H1 (cell line): Measurements from ENCODE around the gene MORC3. TPM values are rescaled to one million over a fixed set of nuclear protein-coding genes. Genes with fewer than 3 reads are reported as not detected.
A peak's percentile ranks its signal among the peaks of the same experiment; 100 is the strongest.
"Not testable (repeated sequence)": the region's sequence is repeated elsewhere in the genome, so short reads cannot be mapped to it uniquely, and the experiment has no call there.

Experiments used
- CTCF ChIA-PET: fragments of 300-600 bp; sonication (Branson Sonifier 250); formaldehyde crosslinking; loops from one replicate; lab custom pipeline; 2021; ENCODE audit not compliant: partially characterized antibody; lab: Charles Lee
- POLR2A ChIA-PET: fragments of 300-600 bp; sonication (Branson Sonifier 250); formaldehyde crosslinking; loops from one replicate; lab custom pipeline; 2021; ENCODE audit warnings: inconsistent platforms; ENCODE audit not compliant: partially characterized antibody; lab: Charles Lee
- DNase-seq, 2 experiments: peaks; one replicate each; pipeline versions ENCODE4 v3.0.0 to v3.0.0-alpha.2; 2010 to 2022; ENCODE audit warnings: low spot score in 2 of 2, low read depth in 1 of 2, mixed read lengths in 1 of 2
- FAIRE-seq: peaks from 2 replicates; lab custom pipeline; 2011; peaks lifted over from hg19 to GRCh38; lab: Jason Lieb, UNC
- H2AFZ ChIP-seq: 2 replicates; pipeline ENCODE4 v1.8.1; 2012; ENCODE audit warnings: low read length, inconsistent platforms
- H2AK5ac ChIP-seq: 2 replicates; pipeline ENCODE4 v1.6.1; 2013; ENCODE audit warnings: low read depth, low read length
- H2BK120ac ChIP-seq: replicated peaks from 2 replicates; pipeline ENCODE3; 2013; ENCODE audit warnings: low read depth, low read length, inconsistent platforms
- H2BK12ac ChIP-seq: 2 replicates; pipeline ENCODE4 v1.6.1; 2013; ENCODE audit warnings: low read depth, low read length
- H2BK15ac ChIP-seq: 2 replicates; pipeline ENCODE4 v1.6.1; 2013; ENCODE audit warnings: low read length
- H2BK20ac ChIP-seq: 2 replicates; pipeline ENCODE4 v1.6.1; 2013; ENCODE audit warnings: low read length
- H2BK5ac ChIP-seq: 2 replicates; pipeline ENCODE4 v1.6.1; 2013; ENCODE audit warnings: low read depth, low read length
- H3K14ac ChIP-seq: 2 replicates; pipeline ENCODE4 v1.6.1; 2013; ENCODE audit warnings: inconsistent platforms; ENCODE audit not compliant: insufficient read length
- H3K18ac ChIP-seq: 2 replicates; pipeline ENCODE4 v1.6.1; 2013; ENCODE audit warnings: low read length; ENCODE audit errors: extremely low read depth
- H3K23ac ChIP-seq: 2 replicates; pipeline ENCODE4 v1.6.1; 2013; ENCODE audit warnings: inconsistent platforms; ENCODE audit not compliant: insufficient read length
- H3K23me2 ChIP-seq: 2 replicates; pipeline ENCODE4 v1.6.1; 2013; ENCODE audit warnings: low read depth, low read length
- H3K27ac ChIP-seq: 2 replicates; pipeline ENCODE4 v1.6.1; 2011; ENCODE audit warnings: low read depth, low read length, inconsistent platforms
- H3K27me3 ChIP-seq, 4 experiments: replicated peaks in 1 of 4; 1 replicate in 1 of 4; 2 replicates in 3 of 4; pipeline versions ENCODE4 v1.6.1 to v1.8.1; 2011 to 2013; ENCODE audit warnings: low read length in 3 of 4, mild to moderate bottlenecking in 3 of 4, inconsistent platforms in 2 of 4, mixed read lengths in 2 of 4, moderate library complexity in 1 of 4; ENCODE audit not compliant: control insufficient read depth in 3 of 4, insufficient read depth in 3 of 4; ENCODE audit errors: extremely low read depth in 1 of 4
- H3K36me3 ChIP-seq, 4 experiments: 2 replicates each; pipeline versions ENCODE4 v1.6.1 to v1.8.1; 2011 to 2013; ENCODE audit warnings: mild to moderate bottlenecking in 4 of 4, low read length in 3 of 4, moderate library complexity in 2 of 4, control low read depth in 1 of 4, inconsistent platforms in 1 of 4; ENCODE audit not compliant: insufficient read depth in 4 of 4, control insufficient read depth in 2 of 4
- H3K4ac ChIP-seq: replicated peaks from 2 replicates; pipeline ENCODE3; 2013; ENCODE audit warnings: low read length, low read depth, mixed read lengths, inconsistent platforms; ENCODE audit not compliant: insufficient read length
- H3K4me1 ChIP-seq, 4 experiments: replicated peaks in 1 of 4; 1 replicate in 1 of 4; 2 replicates in 3 of 4; pipeline versions ENCODE4 v1.6.1 to v1.8.1; 2011 to 2013; ENCODE audit warnings: low read length in 3 of 4, inconsistent platforms in 2 of 4, mixed read lengths in 1 of 4; ENCODE audit not compliant: insufficient read depth in 4 of 4, control insufficient read depth in 3 of 4
- H3K4me2 ChIP-seq, 2 experiments: 2 replicates each; pipeline versions ENCODE4 v1.6.1 to v1.8.1; 2011 to 2013; ENCODE audit warnings: low read depth in 2 of 2, low read length in 2 of 2, control low read depth in 1 of 2, inconsistent platforms in 1 of 2, mild to moderate bottlenecking in 1 of 2; ENCODE audit not compliant: insufficient read depth in 1 of 2
- H3K4me3 ChIP-seq, 4 experiments: fragments of 200-600, 300-600 bp in 1 of 4; sonication (generic), shearing (Covaris generic), sonication (Bioruptor Twin) in 1 of 4; 2 replicates each; pipeline versions ENCODE4 v1.5.1 to v1.8.1; 2011 to 2016; ENCODE audit warnings: low read length in 4 of 4, low read depth in 3 of 4, control low read depth in 2 of 4, inconsistent platforms in 2 of 4, mild to moderate bottlenecking in 2 of 4, mixed read lengths in 1 of 4, moderate library complexity in 1 of 4; ENCODE audit not compliant: insufficient read depth in 2 of 4; ENCODE audit errors: extremely low read depth in 1 of 4
- H3K56ac ChIP-seq: replicated peaks from 2 replicates; pipeline ENCODE3; 2013; ENCODE audit warnings: low read depth, mild to moderate bottlenecking, mixed read lengths, low read length, inconsistent platforms; ENCODE audit not compliant: insufficient read length
- H3K79me1 ChIP-seq: 2 replicates; pipeline ENCODE4 v1.6.1; 2013; ENCODE audit warnings: low read depth, low read length, control low read depth
- H3K79me2 ChIP-seq, 2 experiments: 2 replicates each; pipeline versions ENCODE4 v1.6.1 to v1.8.1; 2012 to 2013; ENCODE audit warnings: low read length in 2 of 2, mild to moderate bottlenecking in 2 of 2, inconsistent platforms in 1 of 2; ENCODE audit not compliant: insufficient read depth in 2 of 2, control insufficient read depth in 1 of 2
- H3K9ac ChIP-seq, 4 experiments: replicated peaks in 1 of 4; 1 replicate in 1 of 4; 2 replicates in 3 of 4; pipeline versions ENCODE4 v1.6.1 to v1.8.1; 2011 to 2013; ENCODE audit warnings: low read depth in 3 of 4, low read length in 3 of 4, control low read depth in 2 of 4, mild to moderate bottlenecking in 2 of 4, moderate library complexity in 2 of 4, inconsistent platforms in 1 of 4; ENCODE audit errors: extremely low read depth in 1 of 4
- H3K9me3 ChIP-seq, 2 experiments: 2 replicates each; pipeline versions ENCODE4 v1.6.1 to v1.8.1; 2012 to 2013; ENCODE audit warnings: mild to moderate bottlenecking in 2 of 2, moderate library complexity in 2 of 2, control low read depth in 1 of 2, inconsistent platforms in 1 of 2, low read depth in 1 of 2, low read length in 1 of 2, mixed read lengths in 1 of 2; ENCODE audit not compliant: insufficient read depth in 2 of 2
- H4K20me1 ChIP-seq, 2 experiments: replicated peaks in 1 of 2; 2 replicates each; pipeline versions ENCODE3 to v1.8.1; 2011 to 2013; ENCODE audit warnings: inconsistent platforms in 2 of 2, low read length in 2 of 2, mild to moderate bottlenecking in 1 of 2; ENCODE audit not compliant: insufficient read depth in 2 of 2, control insufficient read depth in 1 of 2
- H4K5ac ChIP-seq: 2 replicates; pipeline ENCODE4 v1.6.1; 2013; ENCODE audit warnings: low read length, low read depth, mixed read lengths, inconsistent platforms; ENCODE audit not compliant: insufficient read length
- H4K8ac ChIP-seq: 2 replicates; pipeline ENCODE4 v1.8.0; 2013; ENCODE audit warnings: mild to moderate bottlenecking, moderate library complexity, low read length, inconsistent platforms; ENCODE audit not compliant: insufficient read depth; ENCODE audit errors: extremely low read depth
- H4K91ac ChIP-seq: replicated peaks from 2 replicates; pipeline ENCODE3; 2013; ENCODE audit warnings: low read length, mixed read lengths, inconsistent platforms; ENCODE audit not compliant: insufficient read length
- TCF12 ChIP-seq: IDR thresholded peaks from 2 replicates; pipeline ENCODE4 v1.6.1; 2011; ENCODE audit warnings: low read depth, mild to moderate bottlenecking, low read length
- WGBS, 2 experiments: shearing (Covaris generic) in 1 of 2; methylation state at CpG; one replicate each; pipeline versions ENCODE4 v1.1.6 to v1.1.7; 2013 to 2015; ENCODE audit warnings: low lambda C conversion rate in 2 of 2, mixed read lengths in 2 of 2, inconsistent platforms in 1 of 2, low coverage in 1 of 2, missing lambda C conversion rate in 1 of 2; ENCODE audit not compliant: insufficient replicate concordance in 2 of 2, insufficient coverage in 1 of 2, insufficient read length in 1 of 2; ENCODE audit errors: extremely low coverage in 1 of 2, missing lambda C conversion rate in 1 of 2; 5-methylcytosine and 5-hydroxymethylcytosine counted together
- polyA plus RNA-seq, 7 experiments: library from polyadenylated mRNA; depleted of rRNA in 3 of 7; stranded (reverse) in 5 of 7; unstranded in 2 of 7; fragments of >200 nt in 5 of 7; fragments of 200-250 nt in 2 of 7; gene quantifications; 1 replicate in 5 of 7; 2 replicates in 1 of 7; 4 replicates in 1 of 7; pipeline versions ENCODE4 v1.2.1 to v1.2.3, GENCODE V29; 2011 to 2013; ENCODE audit warnings: missing spikeins in 2 of 7, mixed read lengths in 2 of 7
- total RNA-seq: library from RNA; stranded (reverse); fragmentation: NEBNext Ultra II Directional; extraction: Animal tissue kit (Norgen Biotek cat#: 25700); gene quantifications from 2 replicates; pipeline ENCODE4 v1.2.1, GENCODE V29; 2021

MORC3 gene
- total and polyA plus RNA-seq, 2 of the 8 experiments (the other 6 are each of a cell fraction or from before 2014, with no cell fraction given) = 5.0 to 20.4 TPM

- TF ChIP-seq TCF12 = no peak
Observed at GRCh38 chr21:36316872-36317484, 3.0 kb upstream of the MORC3 start (continued).

- H3K18ac ChIP-seq, H4K20me1 ChIP-seq, H3K36me3 ChIP-seq, H2BK120ac ChIP-seq, H2BK12ac ChIP-seq, H3K23ac ChIP-seq, H4K91ac ChIP-seq, H4K5ac ChIP-seq, H3K9me3 ChIP-seq, H3K4me1 ChIP-seq, H3K27me3 ChIP-seq, H2AK5ac ChIP-seq, H3K14ac ChIP-seq, H3K27ac ChIP-seq, H2BK15ac ChIP-seq, H4K8ac ChIP-seq, FAIRE-seq, H2BK20ac ChIP-seq, H3K56ac ChIP-seq, H2AFZ ChIP-seq, H3K79me1 ChIP-seq, H3K23me2 ChIP-seq, H3K4ac ChIP-seq: not testable (repeated sequence)
- ChIA-PET POLR2A (interaction anchor here (0.6 to 2.3 kb wide), 25 partner anchors 8 to 232 kb away, joined by 3 to 20 read pairs (median 4); no protein-coding TSS in a partner anchor), CTCF (interaction anchor here (0.8 to 5.9 kb wide), 7 partner anchors 12 to 195 kb away, joined by 3 to 33 read pairs (median 3); no protein-coding TSS in a partner anchor)
- DNase-seq = peak in 1 of 2 experiments; percentile 50
- Histone ChIP-seq H3K79me2 (peaks cover 32 to 38% of the 10 kb centered on the region in 2 experiments), H3K9ac (peak overlapping the region in 2 of 4 experiments; percentile 27 to 48; a peak in 2 of 7 replicates), H3K4me2 (peak overlapping the region; percentile 46 to 59), H2BK5ac (0 out of 2 replicates have a peak overlapping the region, but pooled peaks have one; percentile 75), H3K4me3 (peak overlapping the region; percentile 28 to 97 (median 62); a peak in 7 of 8 replicates)
- 57% methylated on average over 17 of the region's 17 CpGs; no CpG with 5 or more reads in 1 of the 2 experiments for WGBS, 2 experiments
Observed at GRCh38 chr21:36319406-36319766, 611 bp upstream of the MORC3 start.
